HG03469 (cell line): Measurements from ENCODE around the gene RCE1.
"Not testable (repeated sequence)": the region's sequence is repeated elsewhere in the genome, so short reads cannot be mapped to it uniquely, and the experiment has no call there.

Experiments
- ATAC-seq: cut with Tn5 transposase; IDR thresholded peaks from one replicate; pipeline ENCODE4 v1.9.1; 2021; ENCODE audit warnings: mild to moderate bottlenecking, moderate library complexity, moderate number of reproducible peaks; ENCODE audit not compliant: unreplicated experiment

The RCE1 gene

DNA sequence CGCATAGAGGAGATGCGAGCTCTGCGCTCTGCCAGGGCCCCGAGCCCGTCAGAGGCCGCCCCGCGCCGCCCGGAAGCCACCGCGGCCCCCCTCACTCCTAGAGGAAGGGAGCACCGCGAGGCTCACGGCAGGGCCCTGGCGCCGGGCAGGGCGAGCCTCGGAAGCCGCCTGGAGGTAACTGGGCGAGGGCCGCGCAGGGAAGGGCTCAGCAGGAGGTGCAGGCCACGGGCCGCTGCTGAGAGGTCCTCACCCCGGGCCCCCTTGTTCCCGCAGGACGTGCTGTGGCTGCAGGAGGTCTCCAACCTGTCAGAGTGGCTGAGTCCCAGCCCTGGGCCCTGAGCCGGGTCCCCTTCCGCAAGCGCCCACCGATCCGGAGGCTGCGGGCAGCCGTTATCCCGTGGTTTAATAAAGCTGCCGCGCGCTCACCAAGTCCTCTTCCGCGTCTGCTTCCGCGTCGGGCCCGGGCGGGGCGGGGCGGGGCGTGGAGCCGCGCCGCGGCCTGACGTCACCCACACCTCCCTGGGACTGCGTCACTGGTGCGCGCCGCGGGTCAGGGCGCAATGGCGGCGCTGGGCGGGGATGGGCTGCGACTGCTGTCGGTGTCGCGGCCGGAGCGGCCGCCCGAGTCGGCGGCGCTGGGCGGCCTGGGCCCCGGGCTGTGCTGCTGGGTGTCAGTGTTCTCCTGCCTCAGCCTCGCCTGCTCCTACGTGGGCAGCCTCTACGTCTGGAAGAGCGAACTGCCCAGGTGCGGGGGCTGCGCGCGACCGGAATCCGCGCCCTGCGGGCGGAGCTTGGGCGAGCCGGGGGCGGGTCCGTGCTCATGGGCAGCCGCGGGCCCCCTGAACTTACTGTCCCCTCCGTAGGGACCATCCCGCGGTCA is at the start of gene RCE1:
Gene RCE1 (plus strand): TSS at position 546 of the 880 bp plus-strand sequence. CDS start 15 bp downstream, at position 561.
- ATAC-seq, result peak; percentile 77

GRCh38 chr11:66799815-66800214 is 43.4 kb upstream of the RCE1 start:
- ATAC-seq, result not testable (repeated sequence)

- ATAC-seq, result no peak
These were observed 42.4 kb upstream of the RCE1 start for GRCh38 chr11:66800720-66801428.

DNA sequence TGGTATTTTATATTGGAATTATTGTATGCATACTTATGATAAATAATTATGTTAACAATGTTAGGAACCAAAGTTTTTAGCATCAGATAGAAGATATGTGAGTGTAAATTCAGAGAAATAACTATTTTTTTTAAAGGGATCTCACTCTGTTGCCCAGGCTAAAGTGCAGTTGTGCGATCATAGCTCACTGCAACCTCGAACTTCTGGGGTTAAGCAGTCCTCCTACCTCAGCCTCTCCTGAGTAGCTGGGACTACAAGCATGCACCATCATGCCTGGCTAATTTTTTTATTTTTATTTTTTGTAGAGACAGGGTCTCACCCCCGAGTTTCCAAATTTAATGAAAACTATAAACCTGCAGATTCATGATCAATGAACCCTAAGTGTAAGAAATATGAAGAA is 33.6 kb upstream of the RCE1 start:
- no peak for ATAC-seq

GRCh38 chr11:66810576-66811185 is 32.6 kb upstream of the RCE1 start:
- no peak for ATAC-seq

GRCh38 chr11:66814678-66815077 is 28.6 kb upstream of the RCE1 start:
- ATAC-seq, result no peak

DNA sequence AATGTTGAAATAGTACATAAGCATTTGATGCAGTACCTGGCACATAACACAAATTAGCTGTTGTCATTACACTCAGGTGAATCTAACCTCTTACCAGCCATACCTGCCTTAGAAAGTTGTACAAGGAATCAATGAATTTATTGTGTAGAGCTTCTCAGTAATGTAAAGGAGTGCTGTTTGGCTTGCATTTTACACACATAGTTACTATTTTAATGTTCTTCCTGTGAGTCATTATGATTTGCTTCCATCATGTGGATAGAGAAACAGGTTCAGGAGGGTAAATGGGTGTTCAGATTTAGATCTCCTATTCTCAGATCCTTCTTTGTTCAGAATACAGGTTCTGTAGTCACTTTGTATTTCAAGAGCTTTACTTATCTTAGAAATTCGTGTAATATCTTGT is 27.6 kb upstream of the RCE1 start:
- ATAC-seq, result no peak

- ATAC-seq, result no peak
These were observed 24.8 kb upstream of the RCE1 start for GRCh38 chr11:66818231-66818955.

DNA sequence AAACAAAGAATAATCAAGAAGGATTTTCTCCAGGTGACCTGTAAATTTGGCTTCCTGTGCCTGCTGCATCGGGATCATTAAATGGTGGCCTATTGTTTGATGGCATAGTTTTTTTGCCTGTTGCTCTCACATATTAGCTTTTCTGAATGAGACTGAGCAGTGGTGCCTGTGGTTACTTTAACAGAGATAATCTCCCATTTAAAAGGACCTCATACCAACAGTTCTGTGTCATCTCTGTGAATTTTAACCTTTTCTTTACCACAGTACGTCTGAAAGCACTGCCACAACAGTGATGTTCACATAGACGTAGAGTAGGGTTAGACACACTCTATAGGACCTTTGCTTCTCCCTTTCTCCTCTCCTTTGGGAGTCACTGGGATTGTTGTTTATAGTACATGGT is 22.9 kb upstream of the RCE1 start:
- ATAC-seq, result no peak

- ATAC-seq, result no peak
These were observed 22.3 kb upstream of the RCE1 start for GRCh38 chr11:66820901-66821300.

DNA sequence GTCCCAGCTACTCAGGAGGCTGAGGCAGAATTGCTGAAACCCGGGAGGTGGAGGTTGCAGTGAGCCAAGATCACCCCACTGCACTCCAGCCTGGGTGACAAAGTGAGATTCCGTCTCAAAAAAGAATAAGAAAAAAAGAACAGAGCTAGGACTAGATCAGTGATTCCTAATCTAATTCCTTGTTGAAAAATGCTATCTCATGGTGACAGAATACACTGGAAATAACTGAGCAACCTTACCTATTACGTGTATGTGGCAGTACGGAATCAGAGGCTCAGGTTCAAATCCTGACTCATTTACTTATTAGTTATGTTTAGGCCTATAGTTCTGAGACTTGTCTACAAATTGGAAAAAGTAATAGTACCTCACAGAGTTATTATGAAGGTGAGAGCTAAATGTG is 19.5 kb upstream of the RCE1 start:
- ATAC-seq, result no peak

GRCh38 chr11:66824573-66824972 is 18.7 kb upstream of the RCE1 start:
- ATAC-seq, result not testable (repeated sequence)

GRCh38 chr11:66834539-66834845 is 8.7 kb upstream of the RCE1 start:
- no peak for ATAC-seq

- no peak for ATAC-seq
These were observed 8.3 kb upstream of the RCE1 start for GRCh38 chr11:66834943-66835342.

DNA sequence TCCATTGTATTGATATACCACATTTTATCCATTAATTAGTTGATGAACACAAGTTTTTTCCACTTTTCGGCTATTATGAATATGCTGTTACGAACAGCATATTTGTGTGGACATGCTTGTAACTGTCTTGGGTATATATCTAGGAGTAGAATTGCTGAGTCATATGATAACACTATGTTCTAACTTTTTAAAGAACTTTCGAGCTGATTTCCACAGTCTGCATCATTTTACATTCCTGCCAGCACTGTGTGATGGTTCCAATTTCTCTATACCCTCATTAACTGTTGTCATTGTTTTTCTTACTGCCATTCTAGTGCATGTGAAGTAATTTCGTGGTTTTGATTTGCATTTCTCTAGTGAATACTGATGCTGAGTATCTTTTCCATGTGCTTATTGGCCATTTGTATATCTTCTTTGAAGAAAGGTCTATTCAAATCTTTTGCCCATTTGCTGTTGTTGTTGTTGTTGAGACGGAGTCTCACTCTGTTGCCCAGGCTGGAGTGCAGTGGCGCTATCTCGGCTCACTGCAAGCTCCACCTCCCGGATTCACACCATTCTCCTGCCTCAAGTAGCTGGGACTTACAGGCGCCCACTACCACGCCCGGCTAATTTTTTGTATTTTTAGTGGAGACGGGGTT is 7.4 kb upstream of the RCE1 start:
- no peak for ATAC-seq

GRCh38 chr11:66840317-66841091 is 2.7 kb upstream of the RCE1 start:
- no peak for ATAC-seq

- no peak for ATAC-seq
These were observed 1.4 kb upstream of the RCE1 start for GRCh38 chr11:66841861-66842260.

DNA sequence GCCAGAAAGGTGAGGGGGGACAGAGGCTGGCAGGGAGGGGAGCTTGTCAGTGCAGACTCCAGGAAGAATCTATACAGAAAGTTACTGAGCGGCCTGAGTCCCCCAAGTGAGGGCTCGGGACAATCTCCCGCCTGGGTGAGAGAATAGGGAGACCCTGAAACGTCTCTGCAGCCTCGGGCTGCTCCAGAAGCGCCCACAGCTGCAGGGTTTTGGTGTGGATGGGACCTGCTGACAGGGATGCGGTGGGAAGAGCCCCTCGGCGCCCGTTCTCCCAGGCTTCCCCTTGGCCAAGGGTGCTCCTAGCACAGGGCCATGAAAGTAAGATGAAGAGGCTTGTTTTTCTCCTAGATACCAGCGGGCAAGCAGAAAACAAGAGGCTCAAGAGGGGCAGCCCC is 743 bp upstream of the RCE1 start:
- no peak for ATAC-seq

DNA sequence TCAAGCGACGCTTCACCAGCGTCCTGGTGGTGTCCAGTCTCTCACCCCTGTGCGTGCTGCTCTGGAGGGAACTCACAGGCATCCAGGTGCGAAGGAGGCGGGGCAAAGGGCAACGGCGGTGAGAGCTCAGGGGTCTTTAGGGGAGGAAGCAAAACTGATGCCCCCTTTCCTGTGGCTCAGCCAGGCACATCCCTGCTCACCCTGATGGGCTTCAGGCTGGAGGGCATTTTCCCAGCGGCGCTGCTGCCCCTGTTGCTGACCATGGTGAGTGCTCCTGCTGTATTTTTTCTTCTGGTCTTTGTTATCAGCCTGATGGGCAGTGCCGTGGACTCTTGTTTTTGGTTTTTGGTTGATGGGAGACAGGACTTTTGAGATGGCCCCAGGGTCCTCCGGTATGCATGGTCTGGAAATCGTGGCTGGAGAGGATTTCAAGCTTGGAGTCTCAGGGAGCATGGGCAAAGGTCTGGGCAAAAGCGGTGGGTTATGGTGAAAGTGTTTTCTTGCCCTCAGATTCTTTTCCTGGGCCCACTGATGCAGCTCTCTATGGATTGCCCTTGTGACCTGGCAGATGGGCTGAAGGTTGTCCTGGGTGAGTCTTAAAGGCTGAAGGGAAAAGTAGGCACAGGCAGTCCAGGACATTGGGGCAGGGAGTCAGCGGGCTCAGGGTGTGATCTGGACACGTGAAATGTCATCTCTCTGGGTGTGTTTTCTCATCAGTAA is 695 bp downstream of the RCE1 start:
- ATAC-seq, result no peak
